Measurements from ENCODE around the gene RSPH10B. TPM values are rescaled to one million over a fixed set of nuclear protein-coding genes. Genes with fewer than 3 reads are reported as not detected.
"Not testable (repeated sequence)": the region's sequence is repeated elsewhere in the genome, so short reads cannot be mapped to it uniquely, and the experiment has no call there.

RSPH10B gene
- total RNA-seq, 2 donors from 2014 or later = not detected

DNA sequence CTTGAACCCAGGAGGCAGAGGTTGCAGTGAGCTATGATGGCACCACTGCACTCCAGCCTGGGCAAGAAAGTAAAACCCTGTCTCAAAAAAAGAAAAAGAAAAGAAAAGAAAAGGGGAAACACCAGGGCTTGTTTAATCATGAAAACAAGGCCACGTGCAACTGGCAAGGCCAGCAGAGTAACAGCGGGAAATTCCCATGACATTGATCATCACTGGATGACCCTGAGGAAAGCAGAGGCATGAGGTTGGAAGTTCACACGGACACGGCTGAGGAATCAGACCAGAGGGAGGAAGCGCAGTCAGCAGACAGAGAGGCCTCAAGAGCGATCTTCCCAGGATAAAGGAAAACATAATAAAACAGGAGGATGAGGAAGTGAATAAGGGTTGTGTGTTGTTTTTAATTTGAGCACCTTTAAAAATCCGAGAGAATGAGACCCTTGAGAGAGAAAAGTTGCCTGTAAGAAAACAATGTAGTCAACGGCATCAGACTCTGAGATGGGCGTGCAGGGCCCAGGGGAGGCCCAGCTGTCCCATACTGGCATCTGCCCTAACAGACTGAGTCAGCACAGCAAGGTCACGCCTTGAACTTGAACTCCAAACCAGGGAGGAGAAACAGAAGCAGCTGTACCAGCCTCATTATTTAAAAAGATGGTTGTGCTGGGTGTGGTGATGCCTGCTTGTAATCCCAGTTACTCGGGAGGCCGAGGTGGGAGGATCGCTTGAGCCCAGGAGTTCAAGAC, 38.4 kb downstream of the RSPH10B start:
- intact Hi-C loops (cut with DNase I, micrococcal nuclease); ATAC-seq; DNase-seq: not testable (repeated sequence)

- intact Hi-C loops (cut with DNase I, micrococcal nuclease); DNase-seq; ATAC-seq: not testable (repeated sequence)
Measured at GRCh38 chr7:5931250-5931649, 39.2 kb downstream of the RSPH10B start.

DNA sequence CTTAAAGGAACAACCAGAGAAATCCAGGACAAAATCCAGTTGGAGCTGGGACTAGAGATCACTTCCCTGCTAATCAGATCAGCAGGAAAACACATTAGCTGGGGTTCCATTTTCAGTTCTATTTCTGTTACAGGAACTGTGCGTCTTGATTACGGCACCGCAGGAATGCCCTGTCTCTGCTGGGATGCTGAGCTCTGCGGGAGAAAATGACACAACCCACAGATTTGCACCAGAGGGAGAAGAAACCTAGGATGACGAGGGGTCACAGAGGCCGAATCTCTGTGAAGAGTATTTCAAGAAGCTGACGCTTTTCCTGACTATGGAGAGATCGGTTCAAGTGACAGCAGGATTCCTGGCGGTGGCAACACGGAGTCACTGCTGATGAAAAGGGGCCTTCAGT, 40.2 kb downstream of the RSPH10B start:
- ATAC-seq; intact Hi-C loops (cut with DNase I, micrococcal nuclease): not testable (repeated sequence)

GRCh38 chr7:5926263-5926870, 44.1 kb downstream of the RSPH10B start:
- intact Hi-C loops (cut with DNase I, micrococcal nuclease); DNase-seq; ATAC-seq: not testable (repeated sequence)

More for the DNA sequence above, 40.2 kb downstream of the RSPH10B start:
- DNase-seq = not testable (repeated sequence)

DNA sequence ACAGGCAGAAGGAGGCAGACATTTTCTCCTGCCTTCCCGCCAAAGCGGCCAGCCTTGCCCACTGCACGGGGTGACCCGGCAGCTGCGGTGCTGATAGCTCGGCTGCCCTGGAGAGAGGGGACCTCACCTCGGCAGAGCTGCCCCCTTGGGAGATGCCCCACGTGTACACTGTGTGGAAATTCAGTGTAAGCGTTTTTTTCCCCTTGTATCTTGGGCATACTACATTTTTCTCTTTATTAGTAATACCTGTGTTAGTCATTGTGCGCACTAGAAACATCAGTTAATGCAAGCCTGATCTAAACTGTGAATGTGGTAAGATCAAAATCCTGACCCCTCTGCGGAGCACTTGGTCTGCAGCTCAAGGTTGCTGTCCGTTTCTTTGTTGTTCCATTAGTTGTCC, 45.9 kb downstream of the RSPH10B start:
- not testable (repeated sequence) for DNase-seq, ATAC-seq

DNA sequence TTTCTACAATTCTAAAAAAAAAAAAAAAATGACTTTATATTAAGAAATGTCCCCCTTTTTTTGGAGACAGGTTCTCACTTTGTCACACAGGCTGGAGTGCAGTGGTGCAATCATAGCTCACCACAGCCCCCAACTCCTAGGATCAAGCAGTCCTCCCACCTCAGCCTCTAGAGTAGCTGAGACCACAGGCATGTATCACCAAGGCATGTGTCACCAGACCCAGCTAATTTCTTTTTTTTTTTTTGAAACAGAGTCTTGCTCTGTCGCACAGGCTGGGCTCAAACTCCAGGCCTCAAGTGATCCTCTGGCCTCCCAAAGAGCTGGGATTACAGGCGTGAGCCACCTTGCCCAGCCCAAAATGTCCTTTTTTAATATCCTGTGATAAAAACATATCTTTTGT, 46.3 kb downstream of the RSPH10B start:
- intact Hi-C loops (cut with DNase I, micrococcal nuclease); DNase-seq; ATAC-seq: not testable (repeated sequence)

More for the DNA sequence above, 45.9 kb downstream of the RSPH10B start:
- intact Hi-C loops (cut with DNase I, micrococcal nuclease) = not testable (repeated sequence)

- ATAC-seq; DNase-seq; intact Hi-C loops (cut with DNase I, micrococcal nuclease): not testable (repeated sequence)
Measured at GRCh38 chr7:5916529-5916928, 54.0 kb downstream of the RSPH10B start.

GRCh38 chr7:5908835-5909234, 61.7 kb downstream of the RSPH10B start:
- ATAC-seq; intact Hi-C loops (cut with DNase I, micrococcal nuclease); DNase-seq: not testable (repeated sequence)

- DNase-seq; intact Hi-C loops (cut with DNase I, micrococcal nuclease): not testable (repeated sequence)
- peak; percentile 97 for ATAC-seq
Measured at GRCh38 chr7:5904726-5905125, 65.8 kb downstream of the RSPH10B start.

DNA sequence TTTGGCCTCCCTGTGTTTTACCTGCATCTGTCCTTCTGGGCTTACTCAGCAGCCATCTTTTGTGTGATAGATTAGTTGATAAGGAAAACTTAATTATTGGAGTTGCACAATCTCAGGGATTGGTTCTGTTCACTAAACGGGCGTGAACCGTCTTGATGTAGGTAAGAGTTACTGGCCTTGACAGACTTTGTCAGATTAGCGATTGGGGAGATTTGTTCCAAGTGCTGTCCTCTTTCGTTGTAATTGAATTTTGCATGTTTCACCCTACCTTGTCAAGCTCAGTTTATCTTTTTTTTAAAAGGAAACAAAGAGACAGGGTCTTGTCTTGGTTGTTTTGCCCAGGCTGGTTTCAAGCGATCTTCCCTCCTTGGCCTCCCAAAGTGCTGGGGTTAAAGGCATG, 67.5 kb downstream of the RSPH10B start:
- intact Hi-C loops (cut with DNase I, micrococcal nuclease) = not testable (repeated sequence)

DNA sequence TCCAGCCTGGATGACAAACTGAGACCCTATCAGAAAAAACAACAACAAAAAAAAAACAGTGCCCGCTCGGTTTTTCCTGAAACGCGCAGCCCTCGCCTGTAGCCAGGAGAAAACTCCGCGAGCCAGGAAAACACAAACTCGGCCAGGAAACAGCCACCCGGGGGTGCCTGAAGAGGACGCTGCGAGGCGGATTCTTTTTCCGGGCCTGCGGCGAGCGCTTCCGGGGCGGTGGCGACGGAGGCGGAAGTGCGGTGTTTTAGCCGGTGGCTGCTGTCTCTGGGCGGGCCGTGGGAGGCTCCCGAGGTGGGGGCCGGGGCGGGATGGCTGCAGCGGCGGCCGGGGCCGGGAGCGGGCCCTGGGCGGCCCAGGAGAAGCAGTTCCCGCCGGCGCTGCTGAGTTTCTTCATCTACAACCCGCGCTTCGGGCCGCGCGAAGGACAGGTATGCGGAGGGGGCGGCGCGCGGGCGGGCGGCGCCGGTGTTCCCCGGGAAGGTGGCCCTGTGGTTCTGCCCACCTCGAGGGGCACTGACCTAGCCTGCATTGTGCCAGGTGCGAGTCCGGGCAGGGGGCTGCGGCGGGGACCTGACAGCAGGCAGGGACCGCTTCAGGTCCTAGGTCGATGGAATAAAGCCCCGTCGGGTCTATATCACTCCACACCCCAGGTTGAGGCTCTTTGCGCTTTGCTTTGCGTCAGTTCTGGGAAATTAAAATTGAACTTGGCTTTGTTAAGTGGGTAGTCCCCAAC, 71.8 kb downstream of the RSPH10B start, which contains the start of gene CCZ1:
Gene CCZ1, plus strand, starts transcription at position 254 of the 745 bp plus-strand sequence. Its CDS starts 67 bp downstream, at position 321.
- intact Hi-C loops (cut with DNase I, micrococcal nuclease) = not testable (repeated sequence)
- peak; percentile 98 for ATAC-seq
- peak; percentile 59 to 77 for DNase-seq

More for the DNA sequence above, 67.5 kb downstream of the RSPH10B start:
- ATAC-seq, DNase-seq: not testable (repeated sequence)

DNA sequence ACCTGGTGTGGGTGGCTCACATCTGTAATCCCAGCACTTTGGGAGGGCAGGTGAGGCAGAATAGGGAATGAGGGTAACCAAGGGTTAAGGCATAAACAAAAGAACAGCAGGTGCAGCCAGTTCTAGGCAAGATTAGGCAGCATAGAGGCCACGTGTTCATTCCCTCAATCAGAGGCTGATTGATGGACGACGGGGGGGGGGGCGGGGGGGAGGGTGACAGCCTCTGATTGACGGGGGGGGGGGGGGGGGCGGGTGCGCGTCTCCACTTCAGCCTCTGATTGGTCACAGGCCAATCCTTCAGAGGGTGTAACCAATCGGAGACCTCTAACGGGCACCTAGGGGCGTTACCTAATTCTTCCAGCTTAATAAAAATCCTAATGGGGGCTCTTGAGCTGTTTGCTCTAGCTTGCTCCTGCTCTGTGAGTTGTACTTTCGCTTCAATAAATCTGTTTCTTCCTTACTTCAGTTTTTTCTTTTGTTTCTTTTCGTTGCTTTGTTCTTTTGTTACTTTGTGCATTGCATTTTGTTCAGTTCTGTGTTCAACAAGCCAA, 73.0 kb downstream of the RSPH10B start:
- ATAC-seq; DNase-seq; intact Hi-C loops (cut with DNase I, micrococcal nuclease): not testable (repeated sequence)

- DNase-seq = no peak
- intact Hi-C loops (cut with DNase I, micrococcal nuclease) = no loop called here
- ATAC-seq = no peak
Measured at GRCh38 chr7:5892498-5892897, 78.0 kb downstream of the RSPH10B start.

DNA sequence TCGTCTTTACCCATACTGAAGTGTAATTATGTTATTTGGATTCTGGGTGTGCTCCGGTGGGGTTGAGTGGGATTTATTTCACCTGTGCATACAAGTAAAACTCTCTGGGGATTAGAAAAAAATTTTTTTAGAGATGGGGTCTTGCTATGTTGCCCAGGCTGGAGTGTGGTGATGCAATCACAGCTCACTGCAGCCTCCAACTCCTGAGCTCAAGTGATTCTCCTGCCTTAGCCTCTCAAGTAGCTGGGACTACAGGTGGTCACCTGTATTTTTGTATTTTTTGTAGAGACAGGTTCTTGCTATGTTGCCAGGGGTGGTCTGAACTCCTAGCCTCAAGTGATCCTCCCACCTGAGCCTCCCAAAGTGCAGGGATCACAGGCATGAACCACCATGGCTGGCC, 80.2 kb downstream of the RSPH10B start:
- intact Hi-C loops (cut with DNase I, micrococcal nuclease); DNase-seq; ATAC-seq: not testable (repeated sequence)

- ATAC-seq; intact Hi-C loops (cut with DNase I, micrococcal nuclease): not testable (repeated sequence)
Measured at GRCh38 chr7:5888021-5888420, 82.5 kb downstream of the RSPH10B start.

GRCh38 chr7:5884431-5884830, 86.1 kb downstream of the RSPH10B start:
- ATAC-seq; intact Hi-C loops (cut with DNase I, micrococcal nuclease); DNase-seq: not testable (repeated sequence)

More at GRCh38 chr7:5888021-5888420, 82.5 kb downstream of the RSPH10B start:
- DNase-seq = not testable (repeated sequence)

DNA sequence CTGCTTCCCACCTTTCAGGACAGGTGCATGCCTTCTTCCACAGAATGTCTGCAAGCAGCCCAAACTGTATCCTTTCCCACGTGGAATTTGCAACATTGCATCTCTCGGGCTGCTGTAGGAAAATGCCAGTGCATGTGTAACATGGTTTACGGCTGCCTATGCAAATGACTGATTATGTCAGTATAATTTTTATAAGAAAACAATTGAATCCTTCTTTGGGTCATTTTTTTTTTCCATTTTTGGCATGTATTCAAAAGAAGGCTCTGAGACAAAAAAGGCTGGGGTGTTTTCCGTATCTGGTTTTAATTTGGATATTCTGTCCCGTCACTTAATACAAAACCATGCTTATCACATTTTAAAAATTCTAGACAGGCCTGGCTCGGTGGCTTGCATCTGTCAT, 90.4 kb downstream of the RSPH10B start:
- ATAC-seq; intact Hi-C loops (cut with DNase I, micrococcal nuclease); DNase-seq: not testable (repeated sequence)

DNA sequence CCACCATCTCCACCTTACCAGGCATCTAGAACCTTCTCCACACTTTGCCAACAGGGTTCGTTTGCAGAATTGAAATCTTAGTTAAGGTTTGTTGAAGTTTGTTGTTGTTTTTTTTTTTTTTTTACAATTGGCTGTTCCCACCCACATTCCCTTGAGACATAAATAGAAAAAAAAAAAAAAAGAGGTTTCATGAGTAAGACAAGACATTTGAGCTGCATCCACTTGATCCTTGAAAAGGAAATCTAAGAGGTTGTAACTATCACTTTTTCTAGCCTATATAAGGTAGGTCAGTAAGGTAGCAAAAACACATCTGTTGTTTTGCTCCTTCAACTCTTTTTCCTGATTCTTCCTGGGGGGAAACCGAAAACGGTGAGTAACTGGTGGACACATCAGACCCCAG, 90.9 kb downstream of the RSPH10B start:
- ATAC-seq; DNase-seq; intact Hi-C loops (cut with DNase I, micrococcal nuclease): not testable (repeated sequence)
